Large intestine (tissue), 3 donors: ENCODE results near the gene TRAPPC3L. TPM values are rescaled to one million over a fixed set of nuclear protein-coding genes. Genes with fewer than 3 reads are reported as not detected.

Experiments
- DNase-seq, 2 donors: peaks; one replicate each; pipeline versions ENCODE4 v3.0.0 to v3.0.0-alpha.2; 2013
- H3K27ac ChIP-seq: one replicate; pipeline ENCODE4 v1.5.1; 2013; ENCODE audit warnings: low read length
- H3K27me3 ChIP-seq: 2 replicates; pipeline ENCODE4 v1.6.1; 2013; ENCODE audit warnings: low read length; ENCODE audit not compliant: control insufficient read depth, insufficient read depth
- H3K36me3 ChIP-seq: 2 replicates; pipeline ENCODE4 v1.6.1; 2013; ENCODE audit warnings: low read length; ENCODE audit not compliant: control insufficient read depth, insufficient read depth
- H3K4me1 ChIP-seq: one replicate; pipeline ENCODE4 v1.6.1; 2013; ENCODE audit warnings: low read length; ENCODE audit not compliant: control insufficient read depth, insufficient read depth
- H3K4me3 ChIP-seq: one replicate; pipeline ENCODE4 v1.5.1; 2013; ENCODE audit warnings: low read length
- H3K9me3 ChIP-seq: one replicate; pipeline ENCODE4 v1.6.1; 2013; ENCODE audit warnings: mild to moderate bottlenecking, low read depth, low read length, moderate library complexity; ENCODE audit not compliant: control insufficient read depth
- WGBS: methylation state at CpG from one replicate; pipeline ENCODE4 v1.1.5; 2013; ENCODE audit warnings: low lambda C conversion rate; ENCODE audit not compliant: insufficient coverage; 5-methylcytosine and 5-hydroxymethylcytosine counted together
- polyA plus RNA-seq: library from polyadenylated mRNA; unstranded; fragments of 120-200 nt; gene quantifications from one replicate; pipeline ENCODE4 v1.2.1, GENCODE V29; 2013

Gene TRAPPC3L
- polyA plus RNA-seq, 1 donor: 0.18 TPM

GRCh38 chr6:116560130-116560529 is 14.6 kb upstream of the TRAPPC3L start:
- Histone ChIP-seq H3K27ac (no peak overlapping the region), H3K9me3 (no peaks in the 10 kb centered on the region), H3K4me3 (no peak overlapping the region), H3K36me3 (no peaks in the 10 kb centered on the region), H3K27me3 (peaks cover under 1% of the 10 kb centered on the region), H3K4me1 (peaks cover 3% of the 10 kb centered on the region)
- DNase-seq: no peak
- 67% methylated on average over 1 of the region's 2 CpGs for WGBS

DNA sequence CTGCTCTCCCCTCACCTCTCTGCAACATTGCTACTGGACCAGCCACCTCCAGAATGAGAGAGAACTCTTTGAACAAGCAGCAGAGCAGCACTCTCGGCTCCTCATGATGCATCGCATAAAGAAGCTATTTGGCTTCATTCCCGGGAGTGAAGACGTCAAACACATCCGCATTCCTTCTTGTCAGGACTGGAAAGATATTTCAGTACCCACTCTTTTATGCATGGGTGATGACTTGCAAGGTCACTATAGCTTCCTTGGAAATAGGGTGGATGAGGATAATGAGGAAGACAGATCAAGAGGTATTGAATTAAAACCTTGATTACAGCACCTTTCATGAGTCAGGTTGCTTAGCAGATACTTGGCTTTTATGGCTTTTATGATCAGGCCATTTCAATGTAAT is 12.4 kb upstream of the TRAPPC3L start:
- Histone ChIP-seq H3K36me3 (no peaks in the 10 kb centered on the region), H3K4me1 (peaks cover under 1% of the 10 kb centered on the region), H3K4me3 (no peak overlapping the region), H3K27me3 (no peaks in the 10 kb centered on the region), H3K9me3 (no peaks in the 10 kb centered on the region), H3K27ac (no peak overlapping the region)
- no CpG with 5 or more reads among the region's 5 CpGs for WGBS
- DNase-seq: peak; percentile 22 to 26

DNA sequence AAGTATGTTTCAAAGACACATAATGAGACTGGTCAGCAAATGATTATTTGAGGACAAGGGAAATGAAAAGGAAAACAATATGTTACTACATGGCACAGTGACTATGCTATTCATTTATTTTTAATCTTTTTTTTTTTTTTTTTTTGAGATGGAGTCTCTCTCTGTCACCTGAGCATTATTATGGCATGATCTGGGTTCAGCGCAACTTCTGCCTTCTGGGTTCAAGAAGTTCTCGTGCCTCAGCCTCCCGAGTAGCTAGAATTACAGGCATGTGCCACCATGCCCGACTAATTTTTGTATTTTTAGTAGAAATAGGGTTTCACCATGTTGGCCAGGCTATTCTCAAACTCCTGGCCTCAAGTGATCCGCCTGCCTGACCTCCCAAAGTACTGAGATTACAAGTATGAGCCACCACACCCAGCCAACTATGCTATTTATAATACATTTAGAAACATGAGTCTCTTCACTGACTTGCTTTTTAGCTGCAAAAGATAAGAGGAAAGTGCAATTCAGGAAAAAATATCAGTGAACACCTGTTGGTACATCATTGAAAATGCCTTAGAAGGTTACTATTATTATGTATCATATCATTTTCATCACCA is 11.4 kb upstream of the TRAPPC3L start:
- Histone ChIP-seq H3K4me3 (no peak overlapping the region), H3K27me3 (no peaks in the 10 kb centered on the region), H3K36me3 (no peaks in the 10 kb centered on the region), H3K27ac (no peak overlapping the region), H3K9me3 (no peaks in the 10 kb centered on the region), H3K4me1 (no peaks in the 10 kb centered on the region)
- DNase-seq: no peak
- no CpG with 5 or more reads among the region's 5 CpGs for WGBS

DNA sequence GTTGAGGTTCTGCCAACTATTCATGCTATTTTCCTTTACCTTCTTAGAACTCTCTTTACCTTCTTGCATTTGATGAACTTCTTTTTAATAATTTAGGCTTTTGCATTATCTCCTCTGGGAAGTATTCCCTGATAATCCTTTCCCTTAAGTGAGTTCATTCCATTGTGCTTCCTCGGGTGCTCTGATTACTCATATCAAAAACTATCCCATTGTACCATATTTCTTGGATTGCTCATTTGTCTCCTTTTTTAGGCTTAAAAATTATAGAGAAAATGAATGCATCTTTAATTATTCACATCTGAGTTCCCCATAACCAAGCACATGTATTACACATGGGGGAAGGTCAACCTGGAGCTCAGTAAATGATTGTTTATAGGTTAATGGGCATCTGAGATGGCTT is 10.6 kb upstream of the TRAPPC3L start:
- no peaks in the 10 kb centered on the region for H3K27me3 ChIP-seq
- H3K4me3 ChIP-seq: no peak overlapping the region
- WGBS: 71% methylated on average over 1 of the region's 1 CpG
- no peak for DNase-seq
- no peaks in the 10 kb centered on the region for H3K36me3 ChIP-seq
- no peaks in the 10 kb centered on the region for H3K9me3 ChIP-seq
- no peak overlapping the region for H3K27ac ChIP-seq
- no peaks in the 10 kb centered on the region for H3K4me1 ChIP-seq

DNA sequence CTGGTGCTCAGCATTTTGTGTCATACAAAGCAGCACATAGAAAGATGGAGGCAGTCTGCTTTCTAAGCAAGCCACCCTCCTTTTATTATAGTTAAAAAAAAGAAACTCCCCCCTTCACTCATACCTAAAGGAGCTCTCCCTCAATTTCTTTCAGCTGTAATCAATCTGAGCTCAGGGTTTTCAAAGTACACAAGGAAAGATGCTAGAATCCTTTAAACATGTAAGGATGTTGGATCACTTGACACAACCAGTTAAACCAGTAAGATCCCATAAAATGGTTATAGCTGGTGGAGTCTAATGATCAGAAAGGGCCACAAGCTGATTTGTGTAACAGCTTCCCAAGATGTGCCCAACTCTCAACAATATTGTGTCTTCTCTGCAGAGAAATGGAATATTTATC is 8.0 kb upstream of the TRAPPC3L start, which contains the start of gene CALHM4:
TSS of gene CALHM4 (plus strand) at position 301 of the 400 bp plus-strand sequence. CDS start at position 344, 43 bp downstream.
- DNase-seq: no peak
- Histone ChIP-seq H3K9me3 (no peaks in the 10 kb centered on the region), H3K36me3 (no peaks in the 10 kb centered on the region), H3K4me3 (no peak within 1 kb of the TSS), H3K27ac (no peak within 1 kb of the TSS), H3K27me3 (peaks cover 3% of the 10 kb centered on the region), H3K4me1 (no peaks in the 10 kb centered on the region)

DNA sequence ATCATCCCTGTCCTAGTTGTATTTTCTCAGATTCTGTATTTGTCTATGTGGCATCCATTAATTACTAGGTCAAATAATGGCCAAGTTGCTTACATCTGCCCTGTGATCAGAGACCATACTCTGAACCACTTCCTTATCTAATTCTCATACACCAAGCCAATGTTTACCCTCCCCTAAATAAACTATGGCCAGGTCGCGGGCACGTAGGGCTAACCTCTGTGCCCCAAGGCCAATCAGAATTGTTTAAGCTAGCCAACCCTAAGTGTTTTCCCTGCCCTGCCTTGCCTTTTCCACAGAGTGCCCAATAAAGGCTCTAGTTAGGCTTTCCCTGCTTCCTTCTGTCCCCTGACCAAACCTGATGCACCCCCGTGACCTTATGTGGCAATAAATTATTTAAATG is 5.3 kb upstream of the TRAPPC3L start:
- no CpG with 5 or more reads among the region's 4 CpGs for WGBS
- no peaks in the 10 kb centered on the region for H3K36me3 ChIP-seq
- H3K27ac ChIP-seq: no peak overlapping the region
- H3K4me1 ChIP-seq: no peaks in the 10 kb centered on the region
- no peak overlapping the region for H3K4me3 ChIP-seq
- peaks cover 3% of the 10 kb centered on the region for H3K27me3 ChIP-seq
- no peak for DNase-seq
- H3K9me3 ChIP-seq: no peaks in the 10 kb centered on the region

DNA sequence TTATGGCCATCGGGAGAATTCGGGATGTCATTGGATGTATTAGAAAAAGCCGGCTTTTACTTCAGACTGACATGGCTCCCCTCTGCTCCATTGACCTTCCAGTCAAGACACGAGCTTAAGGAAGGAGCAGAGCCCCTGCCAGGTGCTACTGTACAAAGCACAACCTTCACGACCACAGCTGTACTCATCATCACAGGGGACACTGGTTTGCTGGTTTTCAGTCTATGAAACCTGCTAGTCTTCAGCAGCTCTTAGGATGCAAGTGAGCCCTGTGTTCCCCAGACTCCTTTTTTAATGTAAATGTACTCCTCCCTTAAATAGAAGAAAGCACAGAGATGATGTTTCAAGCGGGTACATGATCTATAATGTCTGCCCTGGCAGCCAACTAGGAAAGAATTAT is 1.9 kb upstream of the TRAPPC3L start:
- Histone ChIP-seq H3K4me3 (no peak overlapping the region), H3K27me3 (peaks cover 3% of the 10 kb centered on the region), H3K9me3 (no peaks in the 10 kb centered on the region), H3K27ac (no peak overlapping the region), H3K4me1 (no peaks in the 10 kb centered on the region), H3K36me3 (no peaks in the 10 kb centered on the region)
- no peak for DNase-seq
- no CpG with 5 or more reads among the region's 6 CpGs for WGBS

- no peak overlapping the region for H3K27ac ChIP-seq
- H3K27me3 ChIP-seq: peaks cover 5% of the 10 kb centered on the region
- H3K9me3 ChIP-seq: no peaks in the 10 kb centered on the region
- H3K4me1 ChIP-seq: no peaks in the 10 kb centered on the region
- H3K4me3 ChIP-seq: no peak overlapping the region
- DNase-seq: no peak
- H3K36me3 ChIP-seq: no peaks in the 10 kb centered on the region
These were observed 2.3 kb downstream of the TRAPPC3L start for GRCh38 chr6:116543149-116543548.

DNA sequence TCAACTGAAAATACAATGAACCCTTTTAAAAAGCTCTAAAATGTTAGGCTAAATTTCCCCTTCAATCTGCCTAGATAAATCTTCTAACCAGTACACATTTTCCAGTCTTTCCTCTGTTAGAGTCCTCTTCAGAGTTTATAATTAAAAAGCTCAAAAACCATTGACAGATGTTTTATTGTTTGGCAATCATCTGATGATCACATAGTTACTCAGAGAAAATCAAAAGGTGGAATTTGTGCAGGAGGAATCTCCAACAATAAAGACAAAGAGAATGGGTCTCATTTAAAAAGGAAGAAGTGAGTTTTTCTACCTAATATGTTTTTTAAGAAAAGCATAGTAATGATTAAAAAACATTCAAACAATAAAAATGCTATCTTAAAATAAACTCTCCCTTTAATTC is 3.1 kb downstream of the TRAPPC3L start:
- Histone ChIP-seq H3K4me3 (no peak overlapping the region), H3K36me3 (no peaks in the 10 kb centered on the region), H3K9me3 (no peaks in the 10 kb centered on the region), H3K27me3 (peaks cover 5% of the 10 kb centered on the region), H3K4me1 (no peaks in the 10 kb centered on the region), H3K27ac (no peak overlapping the region)
- no peak for DNase-seq

DNA sequence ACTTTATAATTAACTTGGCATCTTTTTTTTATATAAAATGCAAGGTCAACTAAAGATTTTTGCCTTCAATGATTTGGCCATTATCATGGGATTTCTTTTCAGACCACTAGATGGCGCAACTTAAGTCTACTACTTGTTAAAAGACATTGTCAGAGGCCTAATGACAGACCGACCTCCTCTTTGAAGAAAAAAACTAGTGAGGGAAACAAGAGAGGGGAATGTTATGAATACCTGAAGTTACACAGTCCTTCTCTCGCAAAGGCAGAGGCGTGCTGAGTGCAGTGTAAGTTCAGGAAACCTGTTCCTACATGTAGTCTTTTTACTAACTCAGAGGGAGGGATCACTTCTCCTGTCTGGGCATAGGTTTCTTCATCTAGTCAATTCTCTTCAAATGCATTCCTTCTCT is 9.3 kb downstream of the TRAPPC3L start:
- Histone ChIP-seq H3K4me1 (no peaks in the 10 kb centered on the region), H3K4me3 (no peak overlapping the region), H3K27me3 (peaks cover 7% of the 10 kb centered on the region), H3K27ac (no peak overlapping the region), H3K36me3 (no peaks in the 10 kb centered on the region), H3K9me3 (no peaks in the 10 kb centered on the region)
- DNase-seq: peak; percentile 15 to 51
- 0% methylated on average over 1 of the region's 4 CpGs for WGBS

- H3K27me3 ChIP-seq: peaks cover 2% of the 10 kb centered on the region
- H3K9me3 ChIP-seq: no peaks in the 10 kb centered on the region
- no peak overlapping the region for H3K27ac ChIP-seq
- H3K4me1 ChIP-seq: no peaks in the 10 kb centered on the region
- H3K36me3 ChIP-seq: no peaks in the 10 kb centered on the region
- no peak for DNase-seq
- no peak overlapping the region for H3K4me3 ChIP-seq
These were observed 10.4 kb downstream of the TRAPPC3L start for GRCh38 chr6:116535109-116535508.
